GM06990 (cell line): ENCODE results near the gene TET2.
"Not testable (repeated sequence)": the region's sequence is repeated elsewhere in the genome, so short reads cannot be mapped to it uniquely, and the experiment has no call there.

ENCODE experiments used
- DNase-seq: peaks from one replicate; pipeline ENCODE4 v3.0.0-alpha.2; 2011; ENCODE audit not compliant: insufficient read length; ENCODE audit errors: extremely low read depth
- H3K27me3 ChIP-seq: replicated peaks from 2 replicates; pipeline ENCODE4 v1.6.0; 2011; ENCODE audit warnings: low read length; ENCODE audit not compliant: control insufficient read depth, insufficient read depth
- H3K36me3 ChIP-seq: 2 replicates; pipeline ENCODE4 v1.5.1; 2011; ENCODE audit warnings: low read length; ENCODE audit not compliant: control insufficient read depth, insufficient read depth
- H3K4me3 ChIP-seq: replicated peaks from 2 replicates; pipeline ENCODE4 v1.5.1; 2011; ENCODE audit warnings: low read depth, mild to moderate bottlenecking, control low read depth, low read length
- CTCF ChIP-seq: IDR thresholded peaks from 2 replicates; pipeline ENCODE4 v1.5.1; 2011; ENCODE audit warnings: low read length, control low read depth, mild to moderate bottlenecking, inconsistent platforms; ENCODE audit not compliant: insufficient read depth, poor library complexity, severe bottlenecking

The TET2 gene

GRCh38 chr4:105293360-105293759 lies 146.7 kb downstream of the TET2 start:
- Histone ChIP-seq H3K27me3 (no peaks in the 10 kb centered on the region), H3K4me3 (no peak overlapping the region), H3K36me3 (no peaks in the 10 kb centered on the region)
- no peak for TF ChIP-seq CTCF
- no peak for DNase-seq

- Histone ChIP-seq H3K27me3 (no peaks in the 10 kb centered on the region), H3K36me3 (no peaks in the 10 kb centered on the region), H3K4me3 (no peak overlapping the region)
- no peak for DNase-seq
- no peak for TF ChIP-seq CTCF
Observed at GRCh38 chr4:105296672-105297071, 150.0 kb downstream of the TET2 start.

- not testable (repeated sequence) for H3K27me3 ChIP-seq, H3K36me3 ChIP-seq, H3K4me3 ChIP-seq, DNase-seq
Observed at GRCh38 chr4:105299027-105299426, 152.4 kb downstream of the TET2 start.

- Histone ChIP-seq H3K36me3 (no peaks in the 10 kb centered on the region), H3K4me3 (no peak overlapping the region), H3K27me3 (no peaks in the 10 kb centered on the region)
- DNase-seq: no peak
- no peak for TF ChIP-seq CTCF
Observed at GRCh38 chr4:105304085-105304484, 157.4 kb downstream of the TET2 start.

- no peaks in the 10 kb centered on the region for H3K27me3 ChIP-seq
- no peak for TF ChIP-seq CTCF
- H3K4me3 ChIP-seq: no peak overlapping the region; the same call in 1 of the 2 replicates
- no peaks in the 10 kb centered on the region for H3K36me3 ChIP-seq
- DNase-seq: peak; percentile 51
Observed at GRCh38 chr4:105305019-105305836, 158.6 kb downstream of the TET2 start.

GRCh38 chr4:105306158-105306781 lies 159.6 kb downstream of the TET2 start:
- DNase-seq: peak; percentile 82
- Histone ChIP-seq H3K27me3 (no peaks in the 10 kb centered on the region), H3K4me3 (peak overlapping the region; percentile 28; the same call in 1 of the 2 replicates), H3K36me3 (no peaks in the 10 kb centered on the region)
- TF ChIP-seq CTCF: no peak
